OCI-LY1 (cell line): ENCODE measurements around the gene OLFM4.

Experiments used
- H2AFZ ChIP-seq: fragments of 200-600 bp; sonication (generic), shearing (Covaris generic); 2 replicates; pipeline ENCODE4 v1.6.0; 2014; ENCODE audit warnings: antibody characterized with exemption, mild to moderate bottlenecking, low read length
- H3F3A ChIP-seq: fragments of 200-600 bp; sonication (generic), shearing (Covaris generic); 2 replicates; pipeline ENCODE4 v1.6.0; 2014; ENCODE audit warnings: mild to moderate bottlenecking, antibody characterized with exemption, low read length, moderate library complexity; ENCODE audit not compliant: insufficient read depth
- H3K27ac ChIP-seq: fragments of 200-600 bp; sonication (generic); 2 replicates; pipeline ENCODE4 v1.5.1; 2014; ENCODE audit warnings: low read length, mixed run types, mild to moderate bottlenecking, low read depth; ENCODE audit not compliant: poor library complexity, severe bottlenecking
- H3K27me3 ChIP-seq: fragments of 200-600 bp; sonication (generic); 2 replicates; pipeline ENCODE4 v1.6.0; 2014; ENCODE audit warnings: antibody characterized with exemption, mild to moderate bottlenecking, low read length, moderate library complexity; ENCODE audit not compliant: insufficient read depth
- H3K36me3 ChIP-seq: fragments of 200-600 bp; sonication (generic); 2 replicates; pipeline ENCODE4 v1.6.1; 2014; ENCODE audit warnings: mild to moderate bottlenecking, antibody characterized with exemption, low read length, moderate library complexity, mixed read lengths; ENCODE audit not compliant: insufficient read depth
- H3K4me1 ChIP-seq: fragments of 200-600 bp; sonication (generic); 2 replicates; pipeline ENCODE4 v1.5.1; 2014; ENCODE audit warnings: mild to moderate bottlenecking, low read length, moderate library complexity; ENCODE audit not compliant: insufficient read depth, severe bottlenecking
- H3K4me2 ChIP-seq: fragments of 200-600 bp; sonication (generic), shearing (Covaris generic); 2 replicates; pipeline ENCODE4 v1.6.1; 2014; ENCODE audit warnings: low read length
- H3K4me3 ChIP-seq: fragments of 200-600 bp; sonication (generic); 2 replicates; pipeline ENCODE4 v1.5.1; 2014; ENCODE audit warnings: low read length, low read depth, mild to moderate bottlenecking, mixed read lengths; ENCODE audit not compliant: poor library complexity, severe bottlenecking
- H3K79me2 ChIP-seq: fragments of 200-600 bp; shearing (Covaris generic); 2 replicates; pipeline ENCODE4 v1.6.1; 2016; ENCODE audit warnings: mixed run types, low read length, mixed read lengths; ENCODE audit not compliant: insufficient read depth
- H3K9ac ChIP-seq: fragments of 200-600 bp; sonication (generic), shearing (Covaris generic); 2 replicates; pipeline ENCODE4 v1.6.1; 2014; ENCODE audit warnings: mild to moderate bottlenecking, low read length, mixed read lengths
- H3K9me2 ChIP-seq: fragments of 200-600 bp; sonication (generic), shearing (Covaris generic); 2 replicates; pipeline ENCODE4 v1.6.1; 2014; ENCODE audit warnings: low read depth, mild to moderate bottlenecking, low read length, mixed read lengths
- H3K9me3 ChIP-seq: fragments of 200-600 bp; shearing (Covaris generic); 2 replicates; pipeline ENCODE4 v1.6.1; 2014; ENCODE audit warnings: low read length, mixed read lengths
- H4K20me1 ChIP-seq: fragments of 200-600 bp; sonication (generic), shearing (Covaris generic); 2 replicates; pipeline ENCODE4 v1.6.0; 2016; ENCODE audit warnings: mild to moderate bottlenecking, low read length; ENCODE audit not compliant: insufficient read depth
- EZH2 ChIP-seq: fragments of 200-600 bp; sonication (generic), shearing (Covaris generic); IDR thresholded peaks from 2 replicates; pipeline ENCODE4 v1.8.0; 2017; ENCODE audit warnings: borderline replicate concordance, mixed run types, mild to moderate bottlenecking, antibody characterized with exemption, low read length, moderate library complexity, mixed read lengths
- TF ChIP-seq, protein P1 (sequence below): fragments of 200-600 bp; sonication (generic), shearing (Covaris generic); IDR thresholded peaks from 2 replicates; pipeline ENCODE4 v1.5.1; 2017; ENCODE audit warnings: mild to moderate bottlenecking, antibody characterized with exemption, low read length, moderate library complexity, mixed read lengths

Gene OLFM4

DNA sequence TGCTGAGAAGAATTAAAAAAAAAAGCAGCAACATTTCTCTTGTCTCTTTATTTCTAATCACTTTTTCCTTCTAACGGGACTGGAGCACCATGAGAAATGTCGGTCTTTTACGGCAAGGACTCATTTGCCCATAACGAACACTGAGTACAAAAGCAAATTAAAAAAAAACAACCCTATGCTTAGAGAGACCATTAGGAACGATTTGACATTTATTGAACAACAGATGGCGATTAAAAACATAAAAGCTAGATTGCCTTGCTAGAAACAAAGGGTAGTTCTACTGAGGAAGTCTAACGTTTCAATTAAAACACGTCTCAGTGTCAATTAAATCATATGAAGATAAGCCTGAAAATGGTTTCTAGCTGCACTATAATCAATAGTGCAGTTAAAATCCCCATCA lies 51.1 kb downstream of the OLFM4 start:
- Histone ChIP-seq H4K20me1 (no peaks in the 10 kb centered on the region), H3K4me2 (no peak overlapping the region), H3K9ac (no peak overlapping the region), H3K9me2 (no peaks in the 10 kb centered on the region), H3K4me3 (no peak overlapping the region), H2AFZ (no peak overlapping the region), H3K79me2 (no peaks in the 10 kb centered on the region), H3K27ac (no peak overlapping the region), H3K4me1 (no peaks in the 10 kb centered on the region), H3K27me3 (no peaks in the 10 kb centered on the region; the same call in 1 of the 2 replicates), H3K9me3 (no peaks in the 10 kb centered on the region), H3K36me3 (no peaks in the 10 kb centered on the region), H3F3A (no peaks in the 10 kb centered on the region)
- TF ChIP-seq EZH2, result no peak
- TF ChIP-seq, protein P1, sequence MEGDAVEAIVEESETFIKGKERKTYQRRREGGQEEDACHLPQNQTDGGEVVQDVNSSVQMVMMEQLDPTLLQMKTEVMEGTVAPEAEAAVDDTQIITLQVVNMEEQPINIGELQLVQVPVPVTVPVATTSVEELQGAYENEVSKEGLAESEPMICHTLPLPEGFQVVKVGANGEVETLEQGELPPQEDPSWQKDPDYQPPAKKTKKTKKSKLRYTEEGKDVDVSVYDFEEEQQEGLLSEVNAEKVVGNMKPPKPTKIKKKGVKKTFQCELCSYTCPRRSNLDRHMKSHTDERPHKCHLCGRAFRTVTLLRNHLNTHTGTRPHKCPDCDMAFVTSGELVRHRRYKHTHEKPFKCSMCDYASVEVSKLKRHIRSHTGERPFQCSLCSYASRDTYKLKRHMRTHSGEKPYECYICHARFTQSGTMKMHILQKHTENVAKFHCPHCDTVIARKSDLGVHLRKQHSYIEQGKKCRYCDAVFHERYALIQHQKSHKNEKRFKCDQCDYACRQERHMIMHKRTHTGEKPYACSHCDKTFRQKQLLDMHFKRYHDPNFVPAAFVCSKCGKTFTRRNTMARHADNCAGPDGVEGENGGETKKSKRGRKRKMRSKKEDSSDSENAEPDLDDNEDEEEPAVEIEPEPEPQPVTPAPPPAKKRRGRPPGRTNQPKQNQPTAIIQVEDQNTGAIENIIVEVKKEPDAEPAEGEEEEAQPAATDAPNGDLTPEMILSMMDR, result no peak

DNA sequence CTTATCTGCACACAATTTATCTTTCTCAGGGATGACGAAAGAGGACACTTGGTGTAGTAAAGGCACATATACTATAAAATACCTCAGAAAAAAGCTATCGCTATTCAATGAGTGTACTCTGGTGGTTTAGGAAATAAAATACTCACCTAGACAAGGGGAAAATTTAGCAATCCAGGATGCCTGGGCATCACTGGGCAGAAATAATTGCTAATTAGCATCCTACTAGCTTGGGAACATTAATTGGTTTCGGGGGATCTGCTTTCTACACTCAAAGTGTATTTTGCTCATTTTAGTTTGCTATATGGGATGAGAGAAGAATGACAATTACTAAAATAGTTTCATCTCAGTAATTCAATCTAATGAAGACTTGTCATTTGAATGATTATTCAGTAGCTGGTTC lies 60.3 kb downstream of the OLFM4 start:
- TF ChIP-seq, protein P1, result no peak
- TF ChIP-seq EZH2, result no peak
- Histone ChIP-seq H2AFZ (no peak overlapping the region), H3K27me3 (no peaks in the 10 kb centered on the region), H3K9me2 (no peaks in the 10 kb centered on the region), H3K9me3 (no peaks in the 10 kb centered on the region), H3K9ac (no peak overlapping the region), H3K36me3 (no peaks in the 10 kb centered on the region), H3K4me3 (no peak overlapping the region), H3F3A (no peaks in the 10 kb centered on the region), H3K79me2 (no peaks in the 10 kb centered on the region), H3K4me2 (no peak overlapping the region), H3K27ac (no peak overlapping the region), H4K20me1 (no peaks in the 10 kb centered on the region), H3K4me1 (no peaks in the 10 kb centered on the region)

DNA sequence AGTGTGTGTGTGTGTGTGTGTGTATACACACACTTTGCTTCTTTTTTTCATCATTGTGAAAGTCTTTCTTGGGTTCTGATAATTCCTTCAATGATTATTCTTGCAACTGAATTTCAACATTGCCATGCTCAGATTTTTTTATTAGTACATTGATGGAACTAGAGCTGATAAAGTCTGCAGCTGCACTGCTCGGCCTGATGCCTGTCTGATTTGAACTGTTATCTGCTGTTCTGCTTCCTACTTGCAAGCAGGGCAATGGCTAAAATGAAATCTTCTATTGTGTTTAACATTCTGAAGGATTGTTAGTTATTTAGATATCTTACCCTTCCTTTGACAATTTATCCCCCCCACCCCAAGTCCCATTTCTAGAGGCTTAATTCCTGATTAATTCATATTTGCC lies 61.3 kb downstream of the OLFM4 start:
- Histone ChIP-seq H3K27me3 (no peaks in the 10 kb centered on the region), H3K36me3 (no peaks in the 10 kb centered on the region), H3K9me3 (no peaks in the 10 kb centered on the region), H3K9me2 (no peaks in the 10 kb centered on the region), H3K9ac (no peak overlapping the region), H3K27ac (no peak overlapping the region), H3K4me2 (no peak overlapping the region), H3K79me2 (no peaks in the 10 kb centered on the region), H3F3A (no peaks in the 10 kb centered on the region), H3K4me1 (no peaks in the 10 kb centered on the region), H4K20me1 (no peaks in the 10 kb centered on the region), H2AFZ (no peak overlapping the region), H3K4me3 (no peak overlapping the region)
- TF ChIP-seq EZH2, result no peak
- TF ChIP-seq, protein P1, result no peak
